Endothelial cell of umbilical vein (primary cell): ENCODE data around the gene TOPORS. TPM values are rescaled to one million over a fixed set of nuclear protein-coding genes. Genes with fewer than 3 reads are reported as not detected.
"Not testable (repeated sequence)": the region's sequence is repeated elsewhere in the genome, so short reads cannot be mapped to it uniquely, and the experiment has no call there.

Experiments
- BruUV-seq: library from RNA; stranded (reverse); fragments of 400-500 nt; replicated peaks from 2 replicates; lab custom pipeline; 2021; lab: Mats Ljungman, UMichigan
- CTCF ChIA-PET: fragments of 300-600, 350-600 bp; sonication (Branson Sonifier 250); formaldehyde crosslinking; loops from one replicate; lab custom pipeline; 2021; ENCODE audit warnings: antibody characterized with exemption, inconsistent platforms; lab: Charles Lee
- POLR2A ChIA-PET: fragments of 300-600, 350-600 bp; sonication (Branson Sonifier 250); formaldehyde crosslinking; loops from one replicate; lab custom pipeline; 2021; ENCODE audit warnings: antibody characterized with exemption, inconsistent platforms; lab: Charles Lee
- DNase-seq: peaks from one replicate; pipeline ENCODE4 v3.0.0-alpha.2; 2011; ENCODE audit warnings: low read depth, low spot score
- FAIRE-seq: peaks from 2 replicates; lab custom pipeline; 2011; peaks lifted over from hg19 to GRCh38; lab: Jason Lieb, UNC
- H2AFZ ChIP-seq: 2 replicates; pipeline ENCODE4 v1.6.0; 2012; ENCODE audit warnings: low read depth, low read length, control low read depth, inconsistent platforms
- H3K27ac ChIP-seq: 2 replicates; pipeline ENCODE4 v1.5.1; 2011; ENCODE audit warnings: low read depth, mild to moderate bottlenecking, control low read depth, low read length, moderate library complexity; ENCODE audit not compliant: insufficient read depth
- H3K27me3 ChIP-seq, 2 experiments: 2 replicates each; pipeline versions ENCODE4 v1.6.0 to v1.6.1; 2011; ENCODE audit warnings: low read length in 2 of 2, mixed read lengths in 1 of 2; ENCODE audit not compliant: control insufficient read depth in 2 of 2, insufficient read depth in 2 of 2
- H3K36me3 ChIP-seq, 2 experiments: 2 replicates in 1 of 2; 3 replicates in 1 of 2; pipeline ENCODE4 v1.5.1; 2011; ENCODE audit warnings: low read length in 2 of 2, mild to moderate bottlenecking in 1 of 2, moderate library complexity in 1 of 2; ENCODE audit not compliant: control insufficient read depth in 2 of 2, insufficient read depth in 2 of 2; ENCODE audit errors: extremely low read depth in 1 of 2
- H3K4me1 ChIP-seq: 3 replicates; pipeline ENCODE4 v1.5.1; 2011; ENCODE audit warnings: mild to moderate bottlenecking, low read length; ENCODE audit not compliant: control insufficient read depth, insufficient read depth; ENCODE audit errors: extremely low read depth
- H3K4me2 ChIP-seq: 2 replicates; pipeline ENCODE4 v1.6.1; 2011; ENCODE audit warnings: low read length, control low read depth, mixed read lengths; ENCODE audit not compliant: insufficient read depth
- H3K4me3 ChIP-seq, 3 experiments: fragments of 200-600 bp in 1 of 3; sonication (generic), shearing (Covaris generic) in 1 of 3; replicated peaks in 1 of 3; 2 replicates each; pipeline ENCODE4 v1.5.1; 2011 to 2016; ENCODE audit warnings: control low read depth in 3 of 3, low read length in 3 of 3, mild to moderate bottlenecking in 2 of 3, inconsistent platforms in 1 of 3, low read depth in 1 of 3, moderate library complexity in 1 of 3; ENCODE audit not compliant: insufficient read depth in 1 of 3
- H3K79me2 ChIP-seq: 2 replicates; pipeline ENCODE4 v1.6.0; 2012; ENCODE audit warnings: low read length, inconsistent platforms; ENCODE audit not compliant: control insufficient read depth, insufficient read depth
- H3K9ac ChIP-seq: replicated peaks from 2 replicates; pipeline ENCODE3; 2011; ENCODE audit warnings: low read length, control low read depth; ENCODE audit not compliant: insufficient read depth; ENCODE audit errors: extremely low read depth
- H3K9me1 ChIP-seq: replicated peaks from 3 replicates; pipeline ENCODE4 v1.6.0; 2011; ENCODE audit warnings: mild to moderate bottlenecking, low read length; ENCODE audit not compliant: control insufficient read depth, insufficient read depth; ENCODE audit errors: extremely low read depth
- H3K9me3 ChIP-seq: replicated peaks from 2 replicates; pipeline ENCODE4 v1.5.1; 2012; ENCODE audit warnings: low read length, inconsistent platforms; ENCODE audit not compliant: control insufficient read depth, insufficient read depth
- H4K20me1 ChIP-seq: replicated peaks from 2 replicates; pipeline ENCODE3; 2011; ENCODE audit warnings: mild to moderate bottlenecking, low read length; ENCODE audit not compliant: control insufficient read depth, insufficient read depth; ENCODE audit errors: extremely low read depth
- JUN ChIP-seq: IDR thresholded peaks from 2 replicates; pipeline ENCODE4 v1.6.1; 2011; ENCODE audit warnings: borderline replicate concordance, low read depth; ENCODE audit not compliant: insufficient read length, insufficient read depth
- MAX ChIP-seq: IDR thresholded peaks from 2 replicates; pipeline ENCODE4 v1.6.1; 2011; ENCODE audit not compliant: insufficient read depth, insufficient read length
- MYC ChIP-seq: IDR thresholded peaks from one replicate; pipeline ENCODE4 v1.6.1; 2011; ENCODE audit warnings: mild to moderate bottlenecking, low read depth, low read length
- POLR2AphosphoS5 ChIP-seq: IDR thresholded peaks from 2 replicates; pipeline ENCODE4 v1.6.1; 2012; ENCODE audit warnings: low read depth, mild to moderate bottlenecking, control low read depth, low read length, moderate library complexity; ENCODE audit not compliant: insufficient read depth
- dilution Hi-C: fragments of 300-500 bp; cut with MboI; formaldehyde crosslinking; loops from one replicate; pipeline ENCODE4 v1.15.0; 2019; ENCODE audit warnings: low sequenced_read_pairs; ENCODE audit not compliant: extremely low pct_ligation_motif_present
- intact Hi-C: fragments of 100-400 bp; cut with micrococcal nuclease; formaldehyde crosslinking; loops from one replicate; pipeline ENCODE4 v1.10.0; 2022
- polyA plus RNA-seq, 4 experiments: library from polyadenylated mRNA; depleted of rRNA in 3 of 4; stranded (reverse) in 3 of 4; unstranded in 1 of 4; fragments of >200 nt; gene quantifications; 2 replicates each; pipeline versions ENCODE4 v1.2.1 to v1.2.3, GENCODE V29; 2011 to 2012; ENCODE audit warnings: missing spikeins in 1 of 4
- total RNA-seq: library from RNA; stranded (reverse); gene quantifications from 2 replicates; pipeline ENCODE4 v1.2.3, GENCODE V29; 2021

TOPORS gene
- total and polyA plus RNA-seq, 2 donors (not counting 3 experiments of a cell fraction or from before 2014, with no cell fraction given): 6.1 to 16.2 TPM

GRCh38 chr9:32550150-32550561 is 2.2 kb downstream of the TOPORS start:
- Histone ChIP-seq H3K9me1 (no peaks in the 10 kb centered on the region), H3K4me1 (peaks cover 17% of the 10 kb centered on the region), H3K9ac (peak overlapping the region; percentile 85), H3K36me3 (no peaks in the 10 kb centered on the region), H3K9me3 (no peaks in the 10 kb centered on the region), H3K27ac (peak overlapping the region; percentile 92), H3K4me3 (peak overlapping the region; percentile 71 to 88 (median 77)), H3K4me2 (peak overlapping the region; percentile 92), H3K79me2 (peaks cover 62% of the 10 kb centered on the region), H2AFZ (peak overlapping the region; percentile 9), H4K20me1 (peaks cover 7% of the 10 kb centered on the region), H3K27me3 (no peaks in the 10 kb centered on the region)
- FAIRE-seq: peak; percentile 33
- TF ChIP-seq MAX (no peak), JUN (no peak), MYC (no peak), POLR2AphosphoS5 (no peak)
- intact Hi-C loops: loop anchor here (2.0 kb wide), 1 partner anchor 119 kb away; no protein-coding TSS in a partner anchor
- POLR2A ChIA-PET: interaction anchor here (1.1 to 3.0 kb wide), 2 partner anchors 24 to 165 kb away, joined by 3 to 17 read pairs; partner anchors contain the start of gene RIGI
- dilution Hi-C loops: loop anchor here (25.0 kb wide), 1 partner anchor 163 kb away; the partner anchor contains the start of gene ACO1
- BruUV-seq: no TSS peak
- CTCF ChIA-PET: interaction anchor here (0.7 to 2.5 kb wide), 13 partner anchors 8 to 418 kb away, joined by 3 to 45 read pairs (median 4); partner anchors contain the start of genes ACO1, NDUFB6 and RIGI
- DNase-seq: peak; percentile 56

GRCh38 chr9:32548213-32548612 is 4.2 kb downstream of the TOPORS start:
- H3K9ac ChIP-seq, dilution Hi-C loops, DNase-seq, H3K4me3 ChIP-seq, H2AFZ ChIP-seq, BruUV-seq, H3K9me3 ChIP-seq, H3K36me3 ChIP-seq, H3K9me1 ChIP-seq, H3K27ac ChIP-seq, intact Hi-C loops, H4K20me1 ChIP-seq, H3K27me3 ChIP-seq, POLR2A ChIA-PET, H3K4me2 ChIP-seq, FAIRE-seq: not testable (repeated sequence)
- peaks cover 14% of the 10 kb centered on the region for H3K4me1 ChIP-seq
- CTCF ChIA-PET: interaction anchor here (0.7 to 1.0 kb wide), 2 partner anchors 169 to 482 kb away, joined by 3 read pairs; no protein-coding TSS in a partner anchor
- H3K79me2 ChIP-seq: peaks cover 80% of the 10 kb centered on the region
